ENCODE results near the gene GH1.
"Not testable (repeated sequence)": the region's sequence is repeated elsewhere in the genome, so short reads cannot be mapped to it uniquely, and the experiment has no call there.

The GH1 gene

DNA sequence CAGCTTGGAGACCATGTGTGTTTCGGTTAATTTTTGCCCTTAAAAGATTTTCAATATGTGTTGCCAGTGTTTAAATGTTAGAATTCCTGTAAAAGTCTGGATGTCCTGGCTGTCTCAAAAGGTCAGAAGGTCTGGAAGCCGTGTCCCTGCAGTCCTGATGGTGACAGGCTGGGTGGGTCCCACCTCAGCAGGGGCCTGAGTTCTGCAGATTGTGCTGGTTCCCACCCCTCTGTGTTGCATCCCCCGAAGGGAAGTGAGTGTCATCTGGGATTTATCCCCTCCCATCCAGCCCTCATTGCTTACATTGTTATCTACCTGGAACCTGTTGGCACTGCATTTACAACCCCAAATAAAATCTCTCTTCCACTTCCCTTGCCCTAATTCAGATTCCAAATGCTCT, 24.6 kb downstream of the GH1 start:
- not testable (repeated sequence) for DNase-seq

DNA sequence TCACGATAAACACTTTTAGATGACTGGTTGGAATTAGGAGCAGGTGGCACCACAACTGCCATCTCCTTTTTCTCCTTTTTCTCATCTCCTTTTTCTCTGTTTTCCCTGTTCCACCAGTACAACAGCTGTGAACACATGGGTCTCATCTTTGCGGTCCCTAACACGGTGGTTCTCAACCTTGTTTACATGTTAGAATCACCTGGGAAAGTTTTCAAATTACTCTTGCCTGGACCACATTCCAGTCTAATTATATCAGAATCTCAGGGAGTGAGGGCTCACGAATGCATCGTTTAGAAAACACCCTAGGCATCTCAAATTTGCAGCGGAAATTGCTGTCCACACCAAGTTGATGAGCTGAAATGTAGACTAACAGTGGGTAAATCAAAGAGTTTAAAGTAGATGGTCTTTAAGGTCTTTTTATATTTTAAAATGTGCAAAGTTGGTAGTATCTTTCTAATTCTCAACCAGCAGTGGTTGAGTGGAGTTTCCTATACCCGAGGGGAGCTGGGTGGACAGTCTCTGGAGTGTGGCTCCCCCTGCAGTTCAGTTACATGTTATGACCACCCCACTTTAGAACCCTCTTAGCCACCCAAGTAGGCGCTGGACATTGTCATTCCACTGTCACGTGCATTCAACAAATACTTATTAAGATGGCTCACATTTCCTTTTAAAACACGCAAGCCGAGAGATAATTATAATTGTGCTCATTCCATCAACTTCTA, 26.2 kb downstream of the GH1 start:
- not testable (repeated sequence) for DNase-seq

DNA sequence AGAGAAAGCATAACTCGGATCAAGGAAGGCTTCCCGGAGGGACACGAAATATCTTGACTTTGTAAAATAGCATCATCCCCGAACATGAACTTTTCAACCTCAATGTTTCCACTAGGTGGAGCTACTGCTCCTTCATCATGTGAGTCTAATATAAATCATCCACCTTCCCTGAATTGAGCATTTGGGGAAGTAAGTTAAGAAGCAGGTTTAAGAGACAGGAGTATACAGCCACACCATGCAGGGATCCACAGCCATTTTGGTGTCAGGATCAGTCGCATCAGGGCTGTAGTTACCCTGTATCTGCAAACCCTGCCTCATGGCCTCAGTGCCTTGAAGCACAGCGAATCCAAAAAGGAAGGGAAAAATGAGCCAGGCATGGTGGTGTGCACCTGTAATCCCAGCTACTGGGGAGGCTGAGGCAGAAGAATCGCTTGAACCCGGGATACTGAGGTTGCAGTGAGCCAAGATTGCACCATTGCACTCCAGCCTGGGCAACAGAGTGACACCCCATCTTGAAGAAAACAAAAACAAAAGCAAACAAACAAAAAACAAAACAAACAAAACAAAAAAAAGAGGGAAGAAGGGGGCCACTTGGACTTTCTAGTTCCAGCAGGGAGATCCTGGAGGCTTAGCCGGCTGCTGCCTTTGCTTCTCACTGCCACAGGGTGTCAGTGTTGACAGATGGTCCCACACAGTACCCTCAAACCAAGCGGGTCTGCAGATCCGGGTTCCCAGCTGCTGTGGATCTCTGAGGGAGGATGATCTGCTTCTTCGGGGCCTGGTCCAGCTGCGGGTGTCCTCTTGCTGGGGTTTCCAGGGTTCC, 29.4 kb downstream of the GH1 start:
- DNase-seq: not testable (repeated sequence)

DNA sequence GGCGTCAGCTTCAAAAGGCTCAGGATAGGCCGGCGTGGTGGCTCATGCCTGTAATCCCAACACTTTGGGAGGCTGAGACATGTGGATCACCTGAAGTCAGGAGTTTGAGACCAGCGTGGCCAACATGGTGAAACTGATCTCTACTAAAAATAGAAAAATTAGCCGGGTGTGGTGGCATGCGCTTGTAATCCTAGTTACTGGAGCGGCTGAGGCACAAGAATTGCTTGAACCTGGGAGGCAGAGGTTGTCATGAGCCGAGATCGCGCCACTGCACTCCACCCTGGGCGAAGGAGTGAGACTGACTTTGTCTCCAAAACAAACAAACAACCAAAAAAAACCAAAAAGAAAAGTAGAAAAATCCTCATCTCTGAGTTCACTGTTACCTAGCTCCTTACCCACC, 33.5 kb downstream of the GH1 start:
- DNase-seq: not testable (repeated sequence)

DNA sequence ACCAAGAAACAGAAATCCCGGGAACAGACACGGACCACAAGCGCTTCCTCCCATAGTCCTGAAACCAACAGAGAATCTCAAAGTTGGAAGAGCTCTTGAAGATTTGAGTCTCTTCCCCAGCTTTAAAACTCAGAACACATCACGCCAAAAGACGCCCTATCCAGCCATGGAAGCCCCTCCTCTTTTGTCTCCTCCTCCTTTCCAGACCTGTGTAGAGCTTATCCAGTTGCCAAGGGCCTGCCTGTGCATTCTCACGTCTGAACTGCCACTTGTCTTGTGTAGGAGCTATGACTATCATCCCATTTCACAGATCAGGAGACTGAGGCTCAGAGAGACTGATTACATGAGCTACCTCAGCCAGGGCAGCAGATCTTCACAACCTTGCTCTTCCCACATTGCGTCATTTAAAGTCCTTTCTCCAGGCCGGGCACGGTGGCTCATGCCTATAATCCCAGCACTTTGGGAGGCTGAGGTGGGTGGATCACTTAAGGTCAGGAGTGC, 36.0 kb downstream of the GH1 start:
- DNase-seq: not testable (repeated sequence)

DNA sequence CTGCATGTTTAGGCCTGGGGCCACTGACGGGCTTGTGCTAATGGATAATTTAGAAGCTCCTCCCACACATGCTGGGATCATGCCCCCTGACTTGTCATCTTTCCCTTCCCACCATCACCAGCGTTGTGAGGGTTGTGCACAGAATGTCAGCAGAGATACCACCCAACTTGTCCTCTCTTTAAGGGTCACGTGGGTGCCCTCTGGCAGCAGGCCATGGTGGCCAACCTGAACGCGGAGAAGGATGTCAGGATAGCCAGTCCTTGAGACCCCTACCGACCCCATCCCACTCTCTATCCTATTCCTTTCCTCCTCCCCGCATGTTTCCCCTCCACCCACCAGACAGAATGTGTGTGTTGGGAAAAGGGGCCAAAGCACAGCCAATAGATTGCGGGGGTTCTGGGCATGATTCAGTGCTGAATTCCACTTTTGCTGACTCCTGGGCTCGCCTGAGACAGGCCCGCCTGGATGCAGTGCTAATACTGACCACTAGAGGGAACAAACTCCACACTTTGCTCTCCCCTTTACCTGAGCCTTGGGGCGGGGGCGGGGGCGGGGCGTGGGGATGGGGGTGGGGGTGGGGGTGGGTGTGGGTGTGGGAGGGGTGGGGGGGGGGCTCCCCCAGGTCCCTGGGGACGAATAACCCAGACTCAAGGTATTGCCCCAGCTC, 36.6 kb downstream of the GH1 start, which contains the start of gene GH2:
Gene GH2, minus strand, starts transcription at position 10 of the 667 bp plus-strand sequence. CDS start 143 bp downstream, outside the sequence.
- peak; percentile 5 for DNase-seq

DNA sequence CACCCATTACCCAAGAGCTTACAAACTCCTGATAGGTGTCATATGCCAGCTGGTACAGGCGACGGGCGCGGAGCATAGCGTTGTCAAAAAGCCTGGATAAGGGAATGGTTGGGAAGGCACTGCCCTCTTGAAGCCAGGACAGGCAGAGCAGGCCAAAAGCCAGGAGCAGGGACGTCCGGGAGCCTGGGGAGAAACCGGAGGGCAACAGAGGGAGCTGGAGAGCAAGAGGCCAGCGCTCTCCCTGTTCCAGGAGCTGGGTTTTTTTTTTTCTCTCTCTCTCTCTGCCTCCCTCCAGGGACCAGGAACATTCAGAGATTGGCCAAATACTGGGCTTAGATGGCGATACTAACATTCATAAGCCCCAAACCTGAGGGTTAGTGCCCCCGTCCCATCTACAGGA, 37.3 kb downstream of the GH1 start:
- not testable (repeated sequence) for DNase-seq

DNA sequence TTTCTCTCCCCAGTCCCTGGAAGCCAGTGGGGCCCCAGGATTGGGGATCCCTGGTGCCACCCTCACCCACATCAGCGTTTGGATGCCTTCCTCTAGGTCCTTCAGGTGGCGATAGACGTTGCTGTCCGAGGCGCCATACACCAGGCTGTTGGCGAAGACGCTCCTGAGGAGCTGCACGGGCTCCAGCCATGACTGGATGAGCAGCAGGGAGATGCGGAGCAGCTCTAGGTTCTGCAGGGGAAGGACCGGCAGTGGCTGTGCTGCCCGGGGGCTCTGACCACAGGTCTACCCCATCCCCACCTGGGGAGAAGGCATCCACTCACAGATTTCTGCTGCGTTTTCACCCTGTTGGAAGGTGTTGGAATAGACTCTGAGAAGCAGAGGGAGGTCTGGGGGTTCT, 37.9 kb downstream of the GH1 start:
- no peak for DNase-seq

DNA sequence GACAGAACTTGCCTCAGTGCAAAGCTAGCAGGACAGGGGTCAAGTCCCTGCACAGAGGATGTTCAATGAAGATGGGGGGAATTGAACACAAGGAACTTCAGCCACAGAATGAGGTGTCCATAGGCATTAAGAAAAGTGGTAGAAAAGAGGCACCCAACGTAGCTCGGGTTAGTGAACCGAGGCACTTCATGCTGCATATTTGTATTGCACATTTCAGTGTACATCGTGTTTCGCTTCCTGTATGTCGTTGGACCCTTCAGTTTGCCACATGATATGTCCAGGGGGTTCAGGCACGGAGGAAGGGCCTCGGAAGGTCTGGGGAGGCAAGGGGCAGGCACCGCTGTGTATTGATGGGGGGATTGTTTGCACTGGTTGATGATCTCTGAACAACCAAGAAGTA, 40.2 kb downstream of the GH1 start:
- not testable (repeated sequence) for DNase-seq

DNA sequence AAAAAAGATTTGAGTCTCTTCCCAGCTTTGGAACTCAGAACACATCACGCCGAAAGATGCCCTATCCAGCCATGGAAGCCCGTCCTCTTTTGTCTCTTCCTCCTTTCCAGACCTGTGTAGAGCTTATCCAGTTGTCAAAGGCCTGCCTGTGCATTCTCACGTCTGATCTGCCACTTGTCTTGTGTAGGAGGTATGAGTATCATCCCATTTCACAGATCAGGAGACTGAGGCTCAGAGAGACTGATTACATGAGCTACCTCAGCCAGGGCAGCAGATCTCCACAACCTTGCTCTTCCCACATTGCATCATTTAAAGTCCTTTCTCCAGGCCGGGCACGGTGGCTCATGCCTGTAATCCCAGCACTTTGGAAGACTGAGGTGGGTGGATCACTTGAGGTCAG, 43.9 kb downstream of the GH1 start:
- DNase-seq: not testable (repeated sequence)

DNA sequence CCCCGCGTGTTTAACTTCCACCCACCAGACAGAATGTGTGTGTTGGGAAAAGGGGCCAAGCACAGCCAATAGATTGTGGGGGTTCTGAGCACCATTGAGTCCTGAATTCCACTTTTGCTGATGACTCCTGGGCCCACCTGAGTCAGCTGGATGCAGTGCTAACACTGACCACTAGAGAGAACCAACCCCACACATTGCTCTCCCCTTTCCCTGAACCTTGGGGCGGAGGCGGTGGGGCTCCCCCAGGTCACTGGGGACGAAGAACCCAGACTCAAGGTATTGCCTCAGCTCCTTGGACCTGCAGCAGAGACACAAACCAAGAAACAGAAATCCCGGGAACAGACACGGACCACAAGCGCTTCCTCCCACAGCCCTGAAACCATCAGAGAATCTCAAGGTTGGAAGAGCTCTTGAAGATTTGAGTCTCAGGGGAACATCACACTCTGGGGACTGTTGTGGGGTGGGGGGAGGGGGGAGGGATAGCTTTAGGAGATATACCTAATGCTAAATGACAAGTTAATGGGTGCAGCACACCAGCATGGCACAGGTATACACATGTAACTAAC, 44.5 kb downstream of the GH1 start:
- not testable (repeated sequence) for DNase-seq

DNA sequence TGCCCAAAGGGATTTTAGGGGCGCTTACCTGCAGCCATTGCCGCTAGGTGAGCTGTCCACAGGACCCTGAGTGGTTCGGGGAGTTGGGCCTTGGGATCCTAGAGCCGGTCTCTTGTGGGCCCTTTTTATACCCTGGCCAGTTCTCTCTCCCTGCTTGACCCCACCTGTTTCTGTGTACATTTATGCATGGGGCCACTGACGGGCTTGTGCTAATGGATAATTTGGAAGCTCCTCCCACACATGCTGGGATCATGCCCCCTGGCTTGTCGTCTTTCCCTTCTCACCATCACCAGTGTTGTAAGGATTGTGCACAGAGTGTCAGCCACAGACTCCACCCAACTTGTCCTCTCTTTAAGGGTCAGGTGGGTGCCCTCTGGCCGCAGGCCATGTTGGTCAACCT, 45.1 kb downstream of the GH1 start, which contains the start of gene CSH2:
Gene CSH2, minus strand, starts transcription at position 101 of the 400 bp plus-strand sequence. Its CDS starts 63 bp downstream, at position 38.
- not testable (repeated sequence) for DNase-seq

DNA sequence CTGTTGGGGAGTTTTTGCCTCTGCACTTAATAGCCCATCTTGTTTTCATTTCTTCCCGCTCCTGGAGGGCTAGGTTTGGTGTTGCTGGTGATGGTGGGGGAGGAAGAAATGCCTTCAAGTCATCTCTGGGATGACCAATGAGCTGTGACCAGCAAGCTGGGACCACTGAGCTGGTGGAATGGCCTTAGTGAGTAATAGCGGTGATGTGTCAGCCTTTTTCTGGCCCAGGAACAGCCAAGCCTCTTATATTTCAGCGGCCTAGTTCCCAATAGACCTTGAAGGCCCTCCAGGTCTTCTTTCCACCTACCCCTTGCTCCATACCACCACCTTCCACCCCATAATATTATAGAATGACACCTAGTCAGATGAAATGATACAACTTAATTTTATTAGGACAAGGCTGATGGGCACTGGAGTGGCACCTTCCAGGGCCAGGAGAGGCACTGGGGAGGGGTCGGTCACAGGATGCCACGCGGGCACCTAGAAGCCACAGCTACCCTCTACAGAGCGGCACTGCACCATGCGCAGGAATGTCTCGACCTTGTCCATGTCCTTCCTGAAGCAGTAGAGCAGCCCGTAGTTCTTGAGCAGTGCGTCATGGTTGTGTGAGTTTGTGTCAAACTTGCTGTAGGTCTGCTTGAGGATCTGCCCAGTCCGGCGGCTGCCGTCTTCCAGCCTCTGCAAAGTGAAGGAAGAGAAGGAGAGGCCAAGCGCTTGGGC, 46.8 kb downstream of the GH1 start:
- not testable (repeated sequence) for DNase-seq

DNA sequence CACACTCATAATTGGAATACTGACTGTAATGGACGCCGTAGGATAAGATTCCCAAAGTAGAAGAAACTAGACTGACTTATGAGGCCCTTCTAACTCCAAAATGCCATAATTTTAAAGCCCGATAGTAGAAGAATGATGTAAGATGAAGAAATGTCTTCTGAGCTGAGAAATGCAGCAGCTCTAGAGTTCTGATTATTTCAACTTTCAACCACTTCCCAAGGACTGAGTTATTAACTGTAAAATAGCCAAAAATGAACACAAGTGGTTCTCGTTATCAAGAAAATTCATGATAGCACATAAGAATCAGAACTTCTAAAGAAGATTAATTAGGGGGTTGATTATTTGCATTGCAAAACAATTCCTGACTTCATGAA, 48.4 kb downstream of the GH1 start:
- DNase-seq: not testable (repeated sequence)

DNA sequence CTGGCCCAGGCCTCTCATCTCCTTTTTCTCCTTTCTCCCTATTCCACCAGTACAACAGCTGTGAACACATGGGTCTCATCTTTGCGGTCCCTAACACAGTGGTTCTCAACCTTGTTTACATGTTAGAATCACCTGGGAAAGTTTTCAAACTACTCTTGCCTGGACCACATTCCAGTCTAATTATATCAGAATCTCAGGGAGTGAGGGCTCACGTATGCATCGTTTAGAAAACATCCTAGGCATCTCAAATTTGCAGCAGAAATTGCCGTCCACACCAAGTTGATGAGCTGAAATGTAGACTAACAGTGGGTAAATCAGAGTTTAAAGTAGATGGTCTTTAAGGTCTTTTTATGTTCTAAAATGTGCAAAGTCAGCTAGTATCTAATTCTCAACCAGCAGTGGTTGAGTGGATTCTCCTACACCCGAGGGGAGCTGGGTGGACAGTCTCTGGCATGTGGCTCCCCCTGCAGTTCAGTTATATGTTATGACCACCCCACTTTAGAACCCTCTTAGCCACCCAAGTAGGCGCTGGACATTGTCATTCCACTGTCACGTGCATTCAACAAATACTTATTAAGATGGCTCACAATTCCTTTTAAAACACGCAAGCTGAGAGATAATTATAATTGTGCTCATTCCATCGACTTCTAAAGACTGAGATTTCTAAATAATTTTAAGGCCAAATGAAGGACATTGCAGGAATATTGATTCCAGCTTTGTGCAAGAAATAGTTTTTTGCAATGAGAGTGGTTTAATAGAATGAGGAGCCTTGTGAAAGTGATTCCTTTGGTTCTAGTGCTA, 48.9 kb downstream of the GH1 start:
- not testable (repeated sequence) for DNase-seq

Data from NCI-H2029 treated with DMSO at 0.1 percent for 48 hours (cell line).